Ectodermal cell (in vitro differentiated cells): ENCODE measurements around the gene HMOX1.

ENCODE experiments used
- H3K27ac ChIP-seq: 2 replicates; pipeline ENCODE4 v1.7.0; 2013; ENCODE audit warnings: mild to moderate bottlenecking, low read depth, low read length; ENCODE audit not compliant: insufficient read depth, poor library complexity, severe bottlenecking
- H3K27me3 ChIP-seq: 2 replicates; pipeline ENCODE4 v1.7.0; 2013; ENCODE audit warnings: mild to moderate bottlenecking, low read length; ENCODE audit not compliant: insufficient read depth, control insufficient read depth, poor library complexity, severe bottlenecking
- H3K36me3 ChIP-seq: one replicate; pipeline ENCODE4 v1.7.0; 2013; ENCODE audit warnings: low read length; ENCODE audit not compliant: control insufficient read depth, insufficient read depth
- H3K4me1 ChIP-seq: one replicate; pipeline ENCODE4 v1.7.0; 2013; ENCODE audit warnings: low read length; ENCODE audit not compliant: control insufficient read depth, insufficient read depth
- H3K4me3 ChIP-seq: 2 replicates; pipeline ENCODE4 v1.7.0; 2013; ENCODE audit warnings: low read depth, low read length, control low read depth; ENCODE audit not compliant: insufficient read depth
- H3K9me3 ChIP-seq: 2 replicates; pipeline ENCODE4 v1.7.0; 2013; ENCODE audit warnings: mild to moderate bottlenecking, low read length, moderate library complexity; ENCODE audit not compliant: control insufficient read depth
- WGBS, 2 experiments: methylation state at CpG; one replicate each; pipeline ENCODE4 v1.1.7; 2013; ENCODE audit warnings: missing lambda C conversion rate in 2 of 2; 5-methylcytosine and 5-hydroxymethylcytosine counted together

The HMOX1 gene

DNA sequence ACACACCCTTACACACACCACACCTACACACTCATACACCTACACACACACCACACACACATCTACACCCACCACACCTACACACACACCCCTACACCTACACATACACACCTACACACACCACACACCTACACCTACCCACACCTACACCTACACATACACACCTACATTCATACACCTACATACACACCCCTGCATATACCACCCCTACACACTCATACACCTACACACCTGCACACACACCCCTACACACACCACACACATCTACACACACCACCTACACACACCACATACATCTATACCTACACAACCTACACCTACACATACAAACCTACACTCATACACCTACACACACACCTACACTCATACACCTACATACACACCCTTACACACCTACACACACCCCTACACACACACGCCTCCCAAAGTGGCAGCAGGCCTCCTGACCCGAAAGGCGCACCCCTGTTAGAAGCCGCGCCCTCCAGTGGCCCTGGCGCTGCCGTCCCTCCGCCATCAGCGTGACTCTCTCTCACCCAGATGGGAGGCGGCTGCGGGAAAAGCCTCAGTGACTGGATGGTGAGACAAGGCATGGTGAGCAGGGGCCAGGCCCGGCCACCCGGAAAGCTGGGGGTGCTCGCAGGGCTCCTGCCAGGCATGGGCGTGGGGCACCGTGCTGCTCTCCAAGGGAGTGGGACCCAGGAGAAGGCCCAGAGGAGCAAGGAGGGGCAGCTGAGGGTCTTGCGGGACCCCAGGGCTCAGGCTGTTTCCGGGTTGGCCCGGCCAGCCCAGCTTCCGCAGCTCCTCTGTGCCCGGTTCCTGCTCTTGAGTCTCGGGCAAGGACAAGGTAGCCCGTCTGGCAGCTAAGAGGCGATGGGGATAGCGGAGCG, 37.0 kb upstream of the HMOX1 start:
- Histone ChIP-seq H3K27ac (no peak overlapping the region), H3K4me1 (no peaks in the 10 kb centered on the region), H3K9me3 (no peaks in the 10 kb centered on the region), H3K4me3 (no peak overlapping the region), H3K36me3 (no peaks in the 10 kb centered on the region), H3K27me3 (no peaks in the 10 kb centered on the region)
- WGBS, 2 experiments: 96 to 97% methylated on average over 26 of the region's 26 CpGs

DNA sequence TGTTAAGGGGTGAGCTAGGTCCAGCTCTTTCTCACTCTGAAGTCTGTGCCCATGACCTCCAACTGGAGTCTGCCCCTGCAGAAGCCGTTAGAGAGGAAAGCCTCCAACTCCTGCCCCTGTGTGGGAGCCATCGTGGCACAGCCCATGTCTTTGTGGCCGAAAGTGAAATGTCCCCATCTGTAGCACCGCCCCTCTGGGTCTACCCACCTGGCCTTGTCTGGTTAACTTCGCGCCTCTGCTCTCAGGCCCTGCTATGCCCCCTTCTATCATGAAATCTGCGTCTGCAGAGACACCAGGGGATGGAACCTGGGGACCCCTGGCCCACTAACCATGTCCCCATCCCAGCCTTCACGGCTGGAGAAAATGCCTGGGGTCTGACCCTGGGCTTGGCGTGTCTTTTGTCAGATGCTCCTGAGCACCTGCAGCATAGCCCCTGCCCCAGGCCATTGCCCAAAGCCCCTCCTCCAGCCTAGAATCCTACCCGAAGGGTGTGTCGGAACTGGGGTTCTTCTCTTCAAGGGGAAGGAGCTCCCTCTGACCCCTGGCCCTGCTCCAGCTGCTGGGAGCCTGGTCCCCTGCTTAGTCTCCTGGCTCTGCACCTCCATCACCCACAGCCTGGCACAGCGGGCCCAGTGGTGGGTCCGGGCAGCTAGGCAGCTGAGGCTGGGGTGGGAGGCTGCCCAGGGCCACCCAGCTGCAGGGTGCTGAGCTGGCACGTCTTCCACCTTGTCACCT, 35.8 kb upstream of the HMOX1 start:
- Histone ChIP-seq H3K9me3 (no peaks in the 10 kb centered on the region), H3K4me1 (peaks cover 8% of the 10 kb centered on the region), H3K27me3 (no peaks in the 10 kb centered on the region), H3K4me3 (no peak overlapping the region), H3K36me3 (no peaks in the 10 kb centered on the region), H3K27ac (no peak overlapping the region)
- 93% methylated on average over 14 of the region's 14 CpGs for WGBS, 2 experiments

DNA sequence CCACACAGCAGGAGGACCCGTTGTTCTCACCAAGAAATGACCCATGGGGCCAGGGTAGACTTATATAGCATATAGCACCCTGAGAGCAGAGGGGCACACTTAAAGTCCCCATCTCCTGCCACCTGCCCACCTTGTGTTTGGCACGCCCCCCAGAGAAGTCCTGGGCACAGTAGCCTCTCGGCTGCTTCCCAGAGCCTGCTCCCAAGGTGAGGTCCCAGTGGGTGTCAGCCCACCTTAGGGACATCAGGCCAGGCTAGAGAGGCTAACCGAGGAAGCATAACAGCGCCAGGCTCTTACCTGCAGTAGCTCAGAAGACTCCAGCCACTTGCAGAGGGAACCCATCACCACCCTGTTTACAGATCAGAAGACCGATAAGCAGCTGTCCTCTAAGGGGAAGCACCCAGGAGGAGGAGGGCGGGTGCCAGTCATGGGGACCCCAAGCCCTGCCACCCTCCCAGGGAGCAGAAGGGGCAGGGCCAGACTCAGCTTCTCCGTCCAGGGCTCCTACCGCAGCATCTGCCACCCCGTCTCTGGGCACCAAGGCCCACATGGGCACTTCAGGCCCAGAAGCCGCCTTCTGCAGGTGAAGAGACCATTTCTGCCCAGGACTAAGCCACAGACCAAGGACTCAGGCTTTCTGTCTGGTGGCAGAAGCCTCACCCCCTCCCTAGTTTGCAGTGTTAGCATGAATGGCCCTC, 34.9 kb upstream of the HMOX1 start:
- Histone ChIP-seq H3K9me3 (no peaks in the 10 kb centered on the region), H3K27me3 (peaks cover under 1% of the 10 kb centered on the region), H3K4me3 (no peak overlapping the region), H3K4me1 (peaks cover 13% of the 10 kb centered on the region), H3K27ac (no peak overlapping the region), H3K36me3 (no peaks in the 10 kb centered on the region)
- 94 to 97% methylated on average over 11 of the region's 11 CpGs for WGBS, 2 experiments

DNA sequence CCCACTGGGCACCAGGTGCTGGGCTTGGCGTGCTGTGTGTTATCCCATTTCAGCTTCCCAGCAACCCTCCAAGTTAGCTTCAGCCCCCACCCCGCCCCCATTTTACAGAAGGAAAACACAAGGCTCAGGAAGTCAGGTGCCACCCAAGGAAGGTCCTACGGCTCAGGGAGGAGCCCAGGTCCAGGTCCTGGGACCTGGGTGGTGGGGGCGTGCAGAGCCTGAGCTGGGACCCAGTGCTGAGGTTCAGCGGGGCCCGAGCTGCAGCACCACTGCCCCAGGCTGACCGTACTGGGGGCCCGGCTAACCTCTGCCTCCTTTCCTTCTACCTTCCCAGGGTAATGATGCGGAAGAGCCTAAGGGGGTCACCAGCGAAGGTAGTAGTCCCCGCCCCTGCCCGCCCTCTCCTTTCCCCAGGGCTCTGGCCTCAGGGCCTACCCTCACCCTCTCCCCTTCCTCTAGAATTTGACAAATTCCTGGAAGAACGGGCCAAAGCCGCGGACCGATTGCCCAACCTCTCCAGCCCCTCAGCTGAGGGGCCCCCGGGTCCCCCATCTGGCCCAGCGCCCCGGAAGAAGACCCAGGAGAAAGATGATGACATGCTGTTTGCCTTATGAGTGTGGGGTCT, 34.2 kb upstream of the HMOX1 start:
- 88 to 91% methylated on average over 19 of the region's 19 CpGs for WGBS, 2 experiments
- no peaks in the 10 kb centered on the region for H3K36me3 ChIP-seq
- H3K4me3 ChIP-seq: no peak overlapping the region
- peaks cover 20% of the 10 kb centered on the region for H3K4me1 ChIP-seq
- H3K9me3 ChIP-seq: no peaks in the 10 kb centered on the region
- no peak overlapping the region for H3K27ac ChIP-seq
- peaks cover 8% of the 10 kb centered on the region for H3K27me3 ChIP-seq

DNA sequence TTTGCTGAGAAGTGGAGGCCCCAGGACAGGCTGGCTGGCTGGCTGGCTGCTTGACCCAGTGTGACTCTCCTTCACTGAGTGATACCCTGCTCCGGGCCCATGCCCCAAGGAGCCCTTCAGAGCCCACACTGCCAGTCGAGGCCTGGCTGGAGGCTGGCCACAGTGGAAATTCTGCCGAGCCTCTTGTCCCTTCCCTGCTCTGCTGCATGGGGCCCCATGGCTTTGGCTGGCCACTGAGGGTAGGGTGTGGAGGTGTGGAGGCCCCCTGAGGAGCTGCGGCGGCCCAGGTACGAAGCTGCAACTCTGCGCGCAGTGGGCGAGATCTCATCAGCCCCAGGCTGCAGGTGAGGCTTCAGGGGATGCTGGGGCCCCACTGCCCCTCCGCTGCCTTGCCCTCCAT, 33.4 kb upstream of the HMOX1 start:
- Histone ChIP-seq H3K4me3 (no peak overlapping the region), H3K27ac (no peak overlapping the region), H3K36me3 (no peaks in the 10 kb centered on the region), H3K4me1 (peaks cover 20% of the 10 kb centered on the region), H3K9me3 (no peaks in the 10 kb centered on the region), H3K27me3 (peaks cover 12% of the 10 kb centered on the region)
- 95 to 96% methylated on average over 10 of the region's 10 CpGs for WGBS, 2 experiments

DNA sequence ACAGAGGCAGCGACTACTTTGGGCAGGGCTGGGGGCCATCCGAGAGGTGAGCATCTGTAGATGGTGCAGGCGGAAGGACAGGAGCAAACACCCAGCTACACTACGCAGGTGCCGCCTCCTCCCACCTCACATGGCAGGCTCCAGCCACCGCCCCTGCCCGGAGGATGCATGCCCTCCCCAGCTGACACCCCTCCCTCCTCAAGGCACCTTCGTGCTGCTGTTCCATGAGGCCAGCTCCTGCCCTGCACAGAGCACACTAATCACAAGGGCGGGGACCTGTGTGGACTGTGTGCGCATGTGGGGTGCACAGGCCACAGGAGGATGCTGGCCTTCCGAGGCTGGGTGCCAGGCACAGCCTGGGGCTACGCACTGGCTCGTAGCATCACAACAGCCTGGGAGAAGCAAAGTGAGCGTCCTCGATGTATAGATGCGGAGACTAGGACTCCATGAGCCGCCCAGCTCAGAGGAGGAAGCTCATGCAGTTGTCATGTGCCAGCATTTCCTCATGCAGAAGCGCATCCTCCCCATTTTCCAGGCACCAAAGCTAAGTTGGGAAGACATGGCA, 32.8 kb upstream of the HMOX1 start:
- Histone ChIP-seq H3K27ac (no peak overlapping the region), H3K4me1 (peaks cover 20% of the 10 kb centered on the region), H3K36me3 (no peaks in the 10 kb centered on the region), H3K27me3 (peaks cover 12% of the 10 kb centered on the region), H3K9me3 (no peaks in the 10 kb centered on the region), H3K4me3 (no peak overlapping the region)
- WGBS, 2 experiments: 93 to 95% methylated on average over 18 of the region's 18 CpGs

DNA sequence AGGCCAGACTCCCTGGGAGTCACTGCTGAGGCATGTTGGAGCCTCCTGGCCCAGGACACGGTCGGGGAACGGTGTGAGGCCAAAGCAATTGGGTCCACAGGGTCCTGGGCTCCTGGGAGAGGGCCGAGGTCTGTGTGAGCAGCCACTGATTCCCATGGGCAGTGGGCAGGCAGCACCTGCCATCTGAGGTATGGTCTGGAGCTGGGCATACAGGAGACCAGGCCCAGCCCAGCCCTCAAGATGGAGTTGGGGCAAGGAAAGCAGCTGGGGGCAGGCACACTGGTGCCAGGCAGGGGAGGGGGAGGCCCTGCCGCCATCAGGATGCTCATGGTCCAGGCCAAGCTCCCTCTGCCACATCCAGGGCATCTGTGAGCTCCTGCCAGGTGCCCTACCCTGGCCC, 32.2 kb upstream of the HMOX1 start:
- H3K27me3 ChIP-seq: peaks cover 12% of the 10 kb centered on the region
- H3K27ac ChIP-seq: no peak overlapping the region
- H3K9me3 ChIP-seq: no peaks in the 10 kb centered on the region

DNA sequence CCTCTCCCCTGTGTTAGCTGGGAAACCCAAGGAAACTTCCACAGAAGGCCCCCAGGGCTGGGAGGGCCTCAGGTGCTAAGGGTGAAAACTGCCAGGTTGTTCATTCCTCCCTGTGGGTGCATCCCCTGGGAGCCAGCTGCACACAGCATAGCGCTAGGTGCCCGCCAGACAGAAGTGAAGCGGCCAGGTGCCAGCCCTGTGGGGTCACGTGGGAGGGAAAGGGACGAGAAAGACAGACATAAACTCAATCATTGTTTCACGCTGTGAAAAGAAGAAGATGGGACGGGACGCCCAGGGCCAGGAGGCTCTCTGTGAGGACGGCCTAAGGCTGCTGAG, 31.6 kb upstream of the HMOX1 start:
- Histone ChIP-seq H3K9me3 (no peaks in the 10 kb centered on the region), H3K27ac (no peak overlapping the region), H3K4me1 (peaks cover 20% of the 10 kb centered on the region), H3K27me3 (peaks cover 12% of the 10 kb centered on the region), H3K36me3 (no peaks in the 10 kb centered on the region), H3K4me3 (no peak overlapping the region)
- WGBS, 2 experiments: 84 to 85% methylated on average over 9 of the region's 9 CpGs

More for the DNA sequence above, 32.2 kb upstream of the HMOX1 start:
- H3K4me3 ChIP-seq: no peak overlapping the region
- WGBS, 2 experiments: 90 to 91% methylated on average over 5 of the region's 5 CpGs
- H3K36me3 ChIP-seq: no peaks in the 10 kb centered on the region
- peaks cover 20% of the 10 kb centered on the region for H3K4me1 ChIP-seq

DNA sequence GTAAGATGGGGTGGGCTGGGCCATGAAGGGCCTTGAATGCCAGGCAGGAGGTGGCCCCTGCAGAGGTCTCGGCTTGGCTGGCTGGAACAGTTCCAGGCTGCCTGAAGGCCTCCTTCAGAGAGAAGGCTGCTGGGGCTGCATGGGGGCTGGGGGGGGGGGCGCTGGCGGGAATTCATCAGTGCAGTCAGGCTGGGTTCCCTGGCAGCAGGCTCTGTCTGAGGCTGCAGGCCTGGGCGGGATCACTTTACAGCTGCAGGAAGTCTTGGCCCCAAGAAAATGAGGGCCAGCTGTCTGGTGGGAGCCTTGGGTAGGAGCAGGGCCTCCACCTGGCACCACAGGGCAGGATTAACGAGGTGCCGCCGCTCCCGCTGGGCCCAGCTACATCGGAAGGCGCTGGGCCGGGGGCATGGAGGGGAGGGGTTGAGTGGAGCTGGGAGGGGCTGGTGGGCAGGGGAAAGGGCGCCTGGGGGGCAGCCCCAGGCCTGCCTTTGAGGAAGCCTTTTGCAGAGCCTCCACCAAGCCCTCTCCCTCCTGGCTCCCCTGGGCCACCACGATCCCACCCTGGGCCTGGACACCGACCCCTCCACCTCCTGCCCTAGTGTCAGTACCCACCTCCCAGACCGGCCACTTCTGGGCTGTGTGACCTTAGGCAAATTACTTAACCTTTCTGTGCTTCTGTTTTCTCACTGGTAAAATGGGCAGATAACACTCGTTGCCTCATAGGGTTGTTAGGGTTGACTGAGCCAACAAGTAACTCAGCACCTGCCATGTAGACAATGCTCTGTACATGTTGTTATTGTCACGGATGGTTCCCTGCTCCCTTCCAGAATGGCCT, 31.0 kb upstream of the HMOX1 start:
- Histone ChIP-seq H3K27ac (no peak overlapping the region), H3K27me3 (peaks cover 12% of the 10 kb centered on the region), H3K4me3 (no peak overlapping the region), H3K9me3 (no peaks in the 10 kb centered on the region), H3K36me3 (no peaks in the 10 kb centered on the region), H3K4me1 (peaks cover 20% of the 10 kb centered on the region)
- WGBS, 2 experiments: 78% methylated on average over 17 of the region's 17 CpGs
